GM13977 (cell line): ENCODE measurements around the gene SUCLG2.
"Not testable (repeated sequence)": the region's sequence is repeated elsewhere in the genome, so short reads cannot be mapped to it uniquely, and the experiment has no call there.

ENCODE experiments used
- DNase-seq: peaks from one replicate; pipeline ENCODE4 v3.0.0; 2012; ENCODE audit warnings: low spot score
- CTCF ChIP-seq: IDR thresholded peaks from 2 replicates; pipeline ENCODE4 v1.5.1; 2012; ENCODE audit warnings: mild to moderate bottlenecking, control low read depth; ENCODE audit not compliant: insufficient read depth; ENCODE audit errors: extremely low read depth, missing control alignments
- in situ Hi-C: fragments of 300-500 bp; cut with MboI; formaldehyde crosslinking; loops from one replicate; pipeline ENCODE4 v1.12.0; 2022; ENCODE audit warnings: low sequenced_read_pairs, low pct_unique_long_range_greater_than_20kb, mixed read lengths, inconsistent platforms; ENCODE audit not compliant: unreplicated experiment

Gene SUCLG2

GRCh38 chr3:67557848-67558355, 96.5 kb downstream of the SUCLG2 start:
- in situ Hi-C loops: no loop called here
- no peak for DNase-seq
- no peak for TF ChIP-seq CTCF

- no peak for TF ChIP-seq CTCF
- DNase-seq: no peak
- in situ Hi-C loops: no loop called here
These were observed 102.9 kb downstream of the SUCLG2 start for GRCh38 chr3:67551361-67552016.

GRCh38 chr3:67550541-67550940, 103.9 kb downstream of the SUCLG2 start:
- TF ChIP-seq CTCF: no peak
- DNase-seq: no peak
- in situ Hi-C loops: no loop called here

- in situ Hi-C loops, DNase-seq: not testable (repeated sequence)
These were observed 111.7 kb downstream of the SUCLG2 start for GRCh38 chr3:67542502-67543250.

GRCh38 chr3:67540198-67540894, 114.1 kb downstream of the SUCLG2 start:
- DNase-seq: no peak
- TF ChIP-seq CTCF: no peak
- in situ Hi-C loops: no loop called here

GRCh38 chr3:67537203-67537602, 117.2 kb downstream of the SUCLG2 start:
- in situ Hi-C loops, DNase-seq: not testable (repeated sequence)

- TF ChIP-seq CTCF: no peak
These were observed 119.4 kb downstream of the SUCLG2 start for GRCh38 chr3:67535006-67535405.

More at GRCh38 chr3:67535006-67535405, 119.4 kb downstream of the SUCLG2 start:
- in situ Hi-C loops: no loop called here
- no peak for DNase-seq
